Activated T-helper 1 cell treated with anti-CD3 and anti-CD28 coated beads, Interleukin-2, amount 50 U/mL, for 16 hours (primary cell): ENCODE measurements around the gene BCL2L2.
"Not testable (repeated sequence)": the region's sequence is repeated elsewhere in the genome, so short reads cannot be mapped to it uniquely, and the experiment has no call there.

ENCODE experiments used
- DNase-seq, 2 donors: peaks; one replicate each; pipeline ENCODE4 v3.0.0-alpha.2; 2020; ENCODE audit warnings: low read depth in 1 of 2, low spot score in 1 of 2

The BCL2L2 gene, protein sequence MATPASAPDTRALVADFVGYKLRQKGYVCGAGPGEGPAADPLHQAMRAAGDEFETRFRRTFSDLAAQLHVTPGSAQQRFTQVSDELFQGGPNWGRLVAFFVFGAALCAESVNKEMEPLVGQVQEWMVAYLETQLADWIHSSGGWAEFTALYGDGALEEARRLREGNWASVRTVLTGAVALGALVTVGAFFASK

DNA sequence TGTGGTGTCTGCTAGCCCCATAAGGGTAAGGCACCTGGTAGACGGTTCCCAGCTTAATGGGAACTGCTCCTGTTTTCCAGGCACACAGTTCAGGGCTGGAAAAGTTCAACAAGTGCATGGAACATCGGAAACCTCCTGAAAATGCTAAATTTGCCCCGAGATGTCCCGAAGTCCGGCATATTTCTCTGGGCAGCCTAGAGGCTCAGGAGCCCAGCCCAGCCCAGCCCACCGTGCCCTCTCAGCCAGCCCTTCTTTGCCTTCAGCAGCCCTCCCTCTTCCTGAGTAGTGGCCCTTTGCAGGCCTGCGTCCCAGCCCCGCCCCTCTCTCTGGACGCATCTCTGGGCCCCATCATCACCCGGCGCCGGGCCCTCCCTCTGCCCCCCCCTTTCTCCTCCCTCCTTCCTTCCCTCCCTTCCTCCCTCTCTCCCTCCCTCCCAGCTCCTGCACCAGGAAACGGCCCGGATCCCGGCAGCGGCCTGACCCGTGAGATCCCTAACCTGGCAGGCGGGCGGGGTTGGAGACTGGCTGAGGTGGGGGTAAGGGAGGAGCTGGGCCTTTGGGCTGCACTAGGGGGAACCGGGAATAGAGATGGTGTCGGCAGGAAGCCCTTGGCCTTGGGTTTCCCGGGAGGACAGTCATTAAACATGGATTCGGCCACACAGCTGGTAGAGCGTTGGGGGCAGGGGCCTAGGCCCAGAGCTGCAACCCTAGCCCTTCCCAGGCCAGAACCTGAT, at the start of gene BCL2L2:
Gene BCL2L2 (plus strand): TSS at position 422 of the 734 bp plus-strand sequence. CDS start 935 bp downstream, outside the sequence.
- no peak for DNase-seq

DNA sequence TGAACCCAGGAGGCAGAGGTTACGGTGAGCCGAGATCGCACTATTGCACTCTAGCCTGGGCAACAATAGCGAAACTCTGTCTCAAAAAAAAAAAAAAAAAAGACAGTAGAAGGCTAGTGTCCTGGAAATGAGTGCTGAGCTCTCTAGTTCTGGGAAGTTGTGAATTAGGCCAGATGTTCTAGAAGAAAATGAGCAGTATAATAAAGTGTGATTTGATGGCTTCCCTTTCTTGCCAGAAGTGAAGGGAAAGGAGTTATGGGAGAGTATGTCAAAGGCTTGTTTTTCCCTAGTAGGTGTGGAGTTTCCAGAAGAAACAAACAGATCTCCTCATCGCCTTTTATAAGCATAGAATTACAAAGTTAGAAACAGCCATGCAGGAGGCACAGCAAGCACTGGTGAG, 48.4 kb upstream of the BCL2L2 start:
- no peak for DNase-seq

DNA sequence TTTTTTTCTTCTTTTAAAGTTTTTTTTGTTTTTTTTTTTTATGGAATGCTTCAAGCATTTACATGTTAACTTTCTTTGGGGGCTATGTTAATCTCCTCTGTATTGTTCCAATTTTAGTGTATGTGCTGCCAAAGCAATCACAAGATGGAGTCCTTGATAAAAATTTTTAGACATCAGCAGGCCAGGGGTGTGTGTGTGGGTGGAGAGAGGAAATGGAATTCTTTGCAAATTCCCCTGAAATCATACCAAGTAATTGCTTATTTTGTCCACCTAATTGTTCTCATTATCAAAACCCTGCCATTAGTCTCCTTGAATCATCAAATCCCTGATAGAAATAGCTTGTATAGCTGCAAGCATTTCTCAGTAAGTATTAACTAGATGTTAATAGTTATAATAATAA, 47.2 kb upstream of the BCL2L2 start:
- no peak for DNase-seq

DNA sequence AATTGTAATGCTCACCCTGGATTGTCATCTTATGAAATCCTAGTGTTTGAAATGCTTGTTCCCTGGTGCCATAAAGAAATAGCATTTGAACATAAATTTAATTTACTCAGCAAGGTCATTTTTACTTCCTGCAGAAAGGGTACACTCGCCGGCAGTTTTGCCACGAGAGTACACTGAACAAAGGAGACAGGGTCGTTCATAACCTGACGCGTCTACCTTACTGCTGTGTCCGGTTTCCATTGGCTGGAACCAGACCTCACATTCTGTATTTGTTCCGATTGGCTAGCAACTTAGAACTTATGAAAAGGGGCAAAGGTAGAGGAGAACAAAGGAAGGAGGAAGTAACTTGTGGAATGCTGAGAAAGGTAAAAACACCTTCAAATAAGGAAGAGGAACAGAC, 45.8 kb upstream of the BCL2L2 start:
- DNase-seq: not testable (repeated sequence)

DNA sequence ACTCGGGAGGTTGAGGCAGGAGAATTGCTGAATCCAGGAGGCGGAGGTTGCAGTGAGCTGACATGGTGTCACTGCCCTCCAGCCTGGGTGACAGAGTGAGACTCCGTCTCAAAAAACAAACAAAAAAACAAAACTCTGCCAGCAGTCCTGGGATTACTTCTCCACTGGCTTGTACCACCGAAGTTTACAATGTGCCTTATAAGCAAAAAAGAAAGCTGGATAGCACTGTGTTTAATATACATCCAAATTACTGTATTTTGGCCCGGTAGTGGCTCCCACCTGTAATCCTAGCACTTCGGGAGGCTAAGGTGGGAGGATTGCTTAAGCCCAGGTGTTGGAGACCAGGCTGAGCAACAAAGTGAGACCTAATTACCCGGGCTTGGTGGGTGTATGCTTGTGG, 37.4 kb upstream of the BCL2L2 start:
- DNase-seq: no peak

DNA sequence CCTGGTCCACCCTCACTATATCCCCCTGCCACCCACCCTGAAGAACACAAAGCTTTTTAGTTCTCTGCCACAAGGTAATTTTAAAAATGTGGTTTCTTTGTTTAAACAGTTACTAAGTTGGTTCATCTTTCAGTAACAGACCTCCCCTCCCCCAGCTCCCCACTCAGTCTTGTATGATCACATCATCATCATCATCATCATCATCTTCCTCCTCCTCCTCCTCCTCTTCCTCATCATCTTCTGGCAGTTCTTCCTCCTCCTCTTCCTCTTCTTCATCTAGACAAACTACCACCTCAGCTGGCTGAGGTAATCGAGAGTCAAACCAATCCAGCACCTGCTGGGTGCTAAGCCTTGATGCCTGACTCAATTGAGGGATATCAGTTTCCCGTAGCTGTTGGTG, 31.2 kb upstream of the BCL2L2 start:
- DNase-seq: no peak

DNA sequence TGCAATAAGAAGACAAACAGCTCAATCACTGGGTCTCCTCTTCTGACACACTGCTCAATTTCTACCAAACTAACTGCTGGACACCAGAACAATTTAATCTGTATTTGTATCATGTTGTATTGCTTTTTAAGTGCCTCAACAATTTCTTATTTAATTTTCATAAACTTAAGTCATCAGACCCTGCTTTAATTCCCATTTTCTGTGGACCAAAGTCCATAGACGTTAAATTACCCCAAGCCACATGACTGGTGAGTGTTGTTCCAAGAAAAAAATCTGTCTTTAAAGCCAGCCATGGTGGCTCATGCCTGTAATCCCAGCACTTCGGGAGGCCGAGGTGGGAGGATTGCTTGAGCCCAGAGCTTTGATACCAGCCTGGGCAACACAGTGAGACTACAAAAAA, 29.4 kb upstream of the BCL2L2 start:
- no peak for DNase-seq

DNA sequence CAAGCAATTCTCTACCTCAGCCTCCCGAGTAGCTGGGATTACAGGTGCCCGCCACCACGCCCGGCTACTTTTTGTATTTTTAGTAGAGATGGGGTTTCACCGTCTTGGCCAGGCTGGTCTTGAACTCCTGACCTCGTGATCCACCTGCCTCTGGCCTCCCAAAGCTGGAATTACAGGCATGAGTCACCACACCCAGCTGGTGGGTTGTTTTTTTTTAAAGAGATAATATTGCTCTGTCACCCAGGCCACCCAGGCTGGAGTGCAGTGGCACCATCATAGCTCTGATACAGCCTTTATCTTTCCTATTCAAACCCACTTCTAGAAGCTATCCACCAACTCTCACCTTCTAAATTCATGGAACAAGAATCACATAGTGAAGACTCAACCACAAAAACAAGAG, 28.7 kb upstream of the BCL2L2 start:
- DNase-seq: not testable (repeated sequence)

DNA sequence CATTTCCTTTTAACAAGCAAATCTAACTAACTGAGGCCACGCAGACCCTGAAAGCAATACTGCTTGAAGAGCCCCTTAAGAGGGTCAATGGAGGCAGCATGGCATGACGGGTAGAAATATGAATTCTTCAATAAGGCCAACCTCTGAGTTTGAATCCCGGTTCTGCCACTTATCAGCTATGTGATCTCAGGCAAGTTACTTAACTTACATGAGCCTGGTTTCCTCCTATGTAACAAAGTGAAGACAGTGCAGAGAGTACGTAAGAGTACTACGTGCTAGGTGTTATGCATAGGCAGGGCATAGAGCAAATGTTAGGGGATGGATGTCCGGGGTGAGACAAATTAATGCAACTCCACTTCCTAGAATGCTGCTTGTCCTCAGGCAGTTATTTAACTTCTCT, 25.4 kb upstream of the BCL2L2 start:
- no peak for DNase-seq

DNA sequence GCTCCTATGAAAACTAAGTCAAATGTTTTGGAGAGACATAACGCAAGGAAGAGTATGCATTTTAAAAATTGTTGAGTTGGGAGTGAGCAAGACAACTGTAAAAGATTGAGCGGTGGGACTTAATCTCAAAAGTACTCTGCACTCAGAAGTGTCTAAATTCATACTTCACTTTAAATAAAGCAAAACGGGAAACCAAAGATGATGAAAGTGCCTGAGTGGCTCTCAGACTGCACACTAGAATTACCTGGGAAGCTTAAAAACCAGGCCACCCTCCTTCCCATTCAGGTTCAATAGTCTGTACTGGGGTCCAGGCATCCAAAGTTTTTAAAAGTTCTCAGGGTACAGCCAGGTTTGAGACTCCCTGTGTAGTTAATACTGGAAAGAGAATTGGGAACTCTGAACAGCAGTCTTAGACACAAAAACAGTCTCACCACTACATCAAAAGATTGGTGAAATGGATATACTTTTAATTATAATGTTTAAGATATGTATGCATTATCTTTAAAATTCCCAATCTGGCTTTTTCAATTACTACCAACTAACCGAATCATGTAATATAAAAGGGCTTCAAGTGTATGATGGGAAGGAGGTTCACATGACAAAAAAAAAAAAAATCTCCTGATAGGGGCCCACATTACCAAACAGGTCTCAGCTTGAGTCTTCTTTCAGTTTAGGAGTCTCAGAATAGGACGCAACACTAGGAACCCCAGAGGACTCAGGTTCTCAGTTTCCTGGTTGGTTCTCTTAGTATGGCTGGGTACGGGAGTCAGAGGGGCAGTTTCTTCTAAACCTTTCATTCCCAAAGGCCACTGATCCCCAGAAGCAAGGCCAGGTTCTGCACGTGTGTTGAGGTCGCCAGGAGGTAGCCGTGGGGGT, 21.7 kb upstream of the BCL2L2 start:
- DNase-seq: no peak

DNA sequence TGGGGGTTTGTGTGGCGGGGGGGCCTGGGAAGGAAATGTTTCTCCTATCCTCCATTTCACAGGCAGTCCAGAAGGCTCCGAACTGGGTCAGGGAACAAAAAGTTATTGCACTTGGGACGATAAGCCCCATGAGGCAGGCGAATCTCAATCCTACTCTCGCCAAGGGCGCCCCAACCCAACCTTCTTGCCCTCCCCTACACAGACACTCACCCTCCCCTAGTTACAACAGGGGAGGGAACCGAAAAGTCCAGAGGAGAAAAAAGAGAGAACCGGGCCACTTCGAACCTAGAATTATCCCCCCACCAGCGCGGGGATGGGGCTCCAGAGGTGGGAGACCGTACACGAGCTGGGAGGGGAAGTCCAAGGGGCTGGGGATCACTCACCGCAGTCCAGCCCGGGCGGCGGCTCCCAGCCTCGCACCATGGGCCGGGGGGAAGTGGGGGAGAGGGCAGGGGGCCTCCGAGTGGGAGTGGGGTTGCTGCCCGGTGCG, 21.1 kb upstream of the BCL2L2 start:
- DNase-seq: no peak

DNA sequence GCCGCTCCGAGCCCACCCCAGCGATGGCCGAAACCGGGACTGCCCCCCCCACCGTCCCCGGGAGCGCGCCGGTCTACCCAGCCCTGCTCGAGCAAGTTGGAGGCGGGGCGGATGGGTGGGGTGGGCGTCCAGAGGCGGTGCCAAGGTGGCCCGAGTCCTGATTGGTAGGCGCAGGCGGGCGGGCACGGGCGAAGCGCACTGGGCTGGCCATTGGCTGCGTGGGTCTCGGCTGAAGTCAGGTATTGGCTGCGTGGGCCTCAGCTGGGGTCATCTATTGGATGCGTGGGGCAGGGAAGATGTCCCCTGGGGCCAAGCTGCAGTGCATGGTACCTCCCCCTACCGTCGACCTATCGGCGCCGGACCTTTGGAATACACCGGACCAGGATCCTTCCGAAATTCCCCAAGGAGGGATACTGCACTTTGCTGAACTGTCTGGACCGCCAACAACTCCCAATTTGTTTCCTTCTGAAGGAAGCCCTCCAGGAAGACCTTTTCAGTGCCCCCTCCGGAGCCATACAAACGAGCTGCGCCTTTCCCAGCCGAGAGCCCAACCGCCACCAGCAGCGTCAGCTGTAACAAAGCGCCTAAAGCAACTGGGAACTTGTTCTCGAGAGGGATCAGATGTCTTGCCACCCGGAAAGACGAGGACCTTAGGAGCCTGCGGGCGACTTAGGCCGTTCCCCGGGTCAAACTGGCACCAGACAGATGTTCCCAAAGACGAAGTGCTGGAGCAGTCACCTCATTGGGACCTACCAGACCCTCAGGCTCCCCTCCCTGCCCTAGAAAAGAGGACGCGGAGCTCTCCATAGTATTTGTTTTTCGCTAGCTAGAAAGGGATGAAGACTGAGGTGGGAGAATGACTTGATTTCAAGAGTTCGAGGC, 20.4 kb upstream of the BCL2L2 start, which contains the start of gene HOMEZ:
Gene HOMEZ (minus strand): TSS at position 113 of the 882 bp plus-strand sequence. CDS start 180 bp downstream, outside the sequence.
- DNase-seq: peak; percentile 96 to 97

DNA sequence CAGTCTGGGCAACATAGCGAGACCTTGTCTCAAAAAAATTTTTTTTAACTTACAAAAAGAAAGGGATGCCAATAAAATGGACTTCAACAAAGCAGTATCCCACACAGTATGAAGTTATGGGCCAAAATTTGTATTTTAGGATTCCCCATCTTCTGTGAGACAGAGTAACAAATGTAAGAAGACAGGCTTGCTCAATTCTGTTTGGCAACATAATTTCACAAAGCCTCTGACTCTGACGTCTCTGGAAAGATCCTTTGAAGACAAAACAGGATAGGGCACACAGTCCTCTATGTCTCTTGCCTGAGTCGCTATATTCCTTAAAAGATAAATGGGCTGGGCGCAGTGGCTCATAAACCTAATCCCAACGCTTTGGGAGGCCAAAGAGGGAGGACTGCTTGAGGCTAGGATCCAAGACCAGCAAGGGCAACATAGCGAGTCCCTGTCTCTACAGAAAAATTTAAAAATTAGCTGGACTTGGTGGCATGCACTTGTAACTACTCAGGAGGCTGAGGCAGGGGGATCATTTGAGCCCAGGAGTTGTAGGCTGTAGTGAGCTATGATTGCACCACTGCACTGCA, 19.6 kb upstream of the BCL2L2 start:
- DNase-seq: no peak

DNA sequence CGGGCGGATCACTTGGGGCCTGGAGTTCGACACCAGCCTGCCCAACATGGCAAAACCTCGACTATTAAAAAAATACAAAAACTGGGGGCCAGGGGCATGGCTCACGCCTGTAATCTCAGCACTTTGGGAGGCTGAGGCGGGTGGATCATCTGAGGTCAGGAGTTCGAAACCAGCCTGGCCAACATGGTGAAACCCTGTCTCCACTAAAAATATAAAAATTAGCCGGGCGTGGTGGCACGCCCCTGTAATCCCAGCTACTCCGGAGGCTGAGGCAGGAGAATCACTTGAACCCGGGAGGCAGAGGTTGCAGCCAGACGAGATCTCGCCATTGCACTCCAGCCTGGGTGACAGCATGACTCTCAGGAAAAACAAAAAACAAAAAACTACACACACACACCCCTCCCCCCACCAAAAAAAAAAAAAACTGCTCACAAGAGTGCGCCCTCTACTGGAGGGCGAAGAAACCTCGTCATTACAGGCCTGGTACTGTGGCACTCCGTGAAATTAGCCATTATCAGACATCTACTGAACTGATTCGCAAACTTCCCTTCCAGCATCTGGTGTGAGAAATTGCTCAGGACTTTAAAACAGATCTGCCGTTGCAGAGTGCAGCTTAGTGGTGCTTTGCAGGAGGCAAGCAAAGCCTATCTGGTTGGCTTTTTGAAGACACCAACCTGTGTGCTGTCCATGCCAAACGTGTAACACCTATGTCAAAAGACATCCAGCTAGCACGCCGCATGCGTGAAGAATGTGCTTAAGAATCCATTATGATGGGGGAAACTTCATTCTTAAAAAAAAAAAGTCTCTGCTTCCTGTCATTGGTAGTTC, 11.7 kb upstream of the BCL2L2 start:
- DNase-seq: peak in 1 of 2 donors; percentile 19

DNA sequence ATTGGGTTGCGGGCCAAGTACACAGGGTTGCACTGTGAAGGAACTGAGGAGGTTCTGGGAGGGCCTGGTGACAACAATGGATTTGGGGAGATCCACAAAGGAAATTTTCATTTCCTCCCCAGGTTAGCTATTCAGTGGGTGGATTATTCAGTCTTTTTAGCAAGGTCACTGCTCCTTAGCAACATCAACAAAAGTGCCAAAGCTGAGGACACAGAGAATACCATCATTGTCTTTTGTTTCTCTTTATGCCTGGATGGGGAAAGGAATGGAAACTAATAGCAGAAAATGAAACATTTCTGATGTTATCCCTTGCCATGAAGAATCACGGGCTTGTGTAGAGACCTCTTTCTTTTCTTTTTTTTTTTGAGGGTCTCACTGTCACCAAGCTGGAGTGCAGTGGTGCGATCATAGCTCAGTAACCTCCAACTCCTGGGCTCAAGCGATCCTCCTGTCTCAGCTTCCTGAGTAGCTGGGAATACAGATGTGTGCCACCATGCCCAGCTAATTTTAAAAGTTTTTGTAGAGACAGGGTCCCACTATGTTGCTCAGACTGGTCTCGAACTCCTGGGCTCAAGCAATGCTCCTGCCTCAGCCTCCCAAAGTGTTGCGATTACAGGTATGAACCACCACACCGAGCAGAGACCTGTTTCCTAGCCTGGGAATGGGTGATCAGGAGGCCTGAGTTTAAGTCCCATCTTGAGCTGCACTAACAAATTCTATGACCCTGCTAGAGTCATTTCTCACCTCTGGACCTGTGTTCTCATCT, 10.4 kb upstream of the BCL2L2 start:
- no peak for DNase-seq

DNA sequence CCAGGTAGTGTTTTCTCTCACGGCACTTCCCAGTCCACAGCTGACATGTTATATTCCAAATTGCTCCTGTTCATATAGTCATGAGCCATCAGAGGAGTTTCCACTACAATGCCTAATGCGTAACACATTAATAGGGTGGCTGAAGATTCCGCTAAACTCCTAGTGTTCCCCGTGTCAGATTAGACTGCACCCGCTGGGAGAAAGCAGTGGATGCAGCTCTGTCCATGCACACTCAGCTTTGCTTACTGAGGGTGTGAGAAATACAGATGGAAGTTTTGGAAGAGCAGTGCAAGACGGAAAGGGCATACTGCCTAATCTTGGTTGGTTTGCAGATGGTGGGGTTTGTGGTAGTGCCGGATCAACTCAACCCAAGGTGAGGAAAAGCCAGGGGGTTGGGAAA, 9.5 kb upstream of the BCL2L2 start:
- no peak for DNase-seq

DNA sequence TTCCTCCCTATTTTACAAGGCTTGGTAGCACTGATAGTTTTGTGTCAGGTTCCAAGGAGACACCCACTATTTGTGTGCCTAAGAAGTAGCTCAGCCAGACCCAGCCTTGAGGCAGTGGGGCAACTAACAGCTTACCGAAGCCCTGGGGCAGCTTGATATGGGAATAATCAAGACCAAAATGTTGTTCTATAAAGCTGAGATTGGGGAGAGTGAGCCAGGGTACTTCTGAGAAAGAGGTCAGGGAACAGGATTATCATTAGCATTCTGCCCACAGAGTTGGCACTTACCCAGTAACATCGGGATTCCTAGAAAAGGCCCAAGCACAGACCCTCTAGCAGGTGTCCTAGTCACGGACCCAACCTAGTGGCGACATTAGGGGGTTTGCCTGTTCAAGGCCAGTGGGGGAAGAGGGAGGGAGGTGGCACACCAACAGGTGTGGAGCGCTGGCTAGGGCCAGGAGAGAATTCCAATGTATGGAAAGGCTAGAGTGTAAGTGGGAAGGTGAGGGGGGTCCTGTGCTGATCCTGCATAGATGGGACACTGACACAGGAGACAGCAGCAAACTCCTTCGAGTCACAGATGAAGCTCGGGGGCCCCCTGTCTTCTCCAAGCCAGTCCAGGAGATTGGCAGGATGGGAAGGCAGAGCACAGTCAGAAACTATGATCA, 8.9 kb upstream of the BCL2L2 start:
- no peak for DNase-seq
